Natural killer cell treated with Interleukin-12 subunit alpha and Interleukin-12 subunit beta and Interleukin-15 and Interleukin-18, amount 100 ng/mL, for 72 hours (primary cell): ENCODE measurements around the gene RING1. TPM values are rescaled to one million over a fixed set of nuclear protein-coding genes. Genes with fewer than 3 reads are reported as not detected.

Experiments
- ATAC-seq, 2 donors: fragments of 150-1000 bp; cut with Tn5 transposase in 1 of 2; sonication (Bioruptor Pico), chemical (Tn5 transposase) in 1 of 2; 2 replicates each; pipeline ENCODE4 v1.10.0; 2021
- DNase-seq: peaks from one replicate; pipeline ENCODE4 v3.0.0; 2022; ENCODE audit warnings: low spot score
- H3K27ac Mint-ChIP-seq, 2 donors: 1 replicate in 1 of 2; 2 replicates in 1 of 2; pipeline ENCODE4 v1.8.0; 2022; ENCODE audit warnings: mixed read lengths in 2 of 2, mild to moderate bottlenecking in 1 of 2, moderate library complexity in 1 of 2
- H3K27me3 Mint-ChIP-seq, 2 donors: 1 replicate in 1 of 2; 2 replicates in 1 of 2; pipeline ENCODE4 v1.8.0; 2022; ENCODE audit warnings: mixed read lengths in 2 of 2
- H3K36me3 Mint-ChIP-seq: one replicate; pipeline ENCODE4 v1.8.0; 2022; ENCODE audit warnings: mixed read lengths
- H3K4me1 Mint-ChIP-seq, 2 donors: 1 replicate in 1 of 2; 2 replicates in 1 of 2; pipeline ENCODE4 v1.8.0; 2022; ENCODE audit warnings: low read depth in 2 of 2, mixed read lengths in 2 of 2, mild to moderate bottlenecking in 1 of 2
- H3K4me3 Mint-ChIP-seq: one replicate; pipeline ENCODE4 v1.8.0; 2022; ENCODE audit warnings: mixed read lengths
- H3K9me3 Mint-ChIP-seq: 2 replicates; pipeline ENCODE4 v1.8.0; 2022; ENCODE audit warnings: mixed read lengths
- total RNA-seq, 2 donors: library from RNA; stranded (reverse); gene quantifications; one replicate each; pipeline ENCODE4 v1.2.3, GENCODE V29; 2022

The RING1 gene
- total RNA-seq, 2 donors from 2014 or later: 31.1 to 35.5 TPM

GRCh38 chr6:33247977-33248642 is 39.8 kb downstream of the RING1 start:
- DNase-seq (peak; percentile 92), ATAC-seq (peak; percentile 54 to 61)
- peaks cover 16% of the 10 kb centered on the region for H3K36me3 Mint-ChIP-seq
- no peaks in the 10 kb centered on the region for H3K9me3 Mint-ChIP-seq
- peaks cover 29 to 31% of the 10 kb centered on the region in 2 donors for H3K4me1 Mint-ChIP-seq
- peaks cover 0 to 8% of the 10 kb centered on the region in 2 donors for H3K27me3 Mint-ChIP-seq
- H3K4me3 Mint-ChIP-seq: peak overlapping the region; percentile 97
- peak overlapping the region; percentile 96 to 98 for H3K27ac Mint-ChIP-seq

DNA sequence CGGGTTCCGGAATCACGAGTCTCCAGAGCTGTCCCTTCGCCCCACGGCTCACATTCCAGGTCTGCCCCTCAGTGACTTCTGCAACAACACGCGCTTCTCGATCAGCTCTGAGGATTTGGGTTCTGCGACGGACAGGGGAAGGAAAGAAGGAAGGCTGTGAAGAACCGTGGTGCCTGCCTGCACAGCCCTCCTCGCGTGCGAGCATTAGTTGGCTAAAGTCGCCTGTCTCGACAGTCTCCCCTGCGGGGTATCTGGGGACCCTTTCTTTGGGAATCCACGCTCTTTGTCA is 40.3 kb downstream of the RING1 start:
- no peak for ATAC-seq
- H3K36me3 Mint-ChIP-seq: peaks cover 16% of the 10 kb centered on the region
- peak overlapping the region; percentile 96 to 98 for H3K27ac Mint-ChIP-seq
- H3K9me3 Mint-ChIP-seq: no peaks in the 10 kb centered on the region
- H3K4me3 Mint-ChIP-seq: peak overlapping the region; percentile 97
- peaks cover 0 to 4% of the 10 kb centered on the region in 2 donors for H3K27me3 Mint-ChIP-seq
- peaks cover 29 to 31% of the 10 kb centered on the region in 2 donors for H3K4me1 Mint-ChIP-seq
- DNase-seq: peak; percentile 60

- Mint-ChIP-seq H3K27me3 (no peaks in the 10 kb centered on the region), H3K27ac (peak overlapping the region; percentile 96 to 98), H3K36me3 (peaks cover 16% of the 10 kb centered on the region), H3K4me1 (peaks cover 29 to 31% of the 10 kb centered on the region in 2 donors), H3K9me3 (no peaks in the 10 kb centered on the region), H3K4me3 (peak overlapping the region; percentile 97)
- DNase-seq: peak; percentile 99
- ATAC-seq: peak; percentile 94 to 96
These were observed 40.8 kb downstream of the RING1 start for GRCh38 chr6:33248932-33249731.

DNA sequence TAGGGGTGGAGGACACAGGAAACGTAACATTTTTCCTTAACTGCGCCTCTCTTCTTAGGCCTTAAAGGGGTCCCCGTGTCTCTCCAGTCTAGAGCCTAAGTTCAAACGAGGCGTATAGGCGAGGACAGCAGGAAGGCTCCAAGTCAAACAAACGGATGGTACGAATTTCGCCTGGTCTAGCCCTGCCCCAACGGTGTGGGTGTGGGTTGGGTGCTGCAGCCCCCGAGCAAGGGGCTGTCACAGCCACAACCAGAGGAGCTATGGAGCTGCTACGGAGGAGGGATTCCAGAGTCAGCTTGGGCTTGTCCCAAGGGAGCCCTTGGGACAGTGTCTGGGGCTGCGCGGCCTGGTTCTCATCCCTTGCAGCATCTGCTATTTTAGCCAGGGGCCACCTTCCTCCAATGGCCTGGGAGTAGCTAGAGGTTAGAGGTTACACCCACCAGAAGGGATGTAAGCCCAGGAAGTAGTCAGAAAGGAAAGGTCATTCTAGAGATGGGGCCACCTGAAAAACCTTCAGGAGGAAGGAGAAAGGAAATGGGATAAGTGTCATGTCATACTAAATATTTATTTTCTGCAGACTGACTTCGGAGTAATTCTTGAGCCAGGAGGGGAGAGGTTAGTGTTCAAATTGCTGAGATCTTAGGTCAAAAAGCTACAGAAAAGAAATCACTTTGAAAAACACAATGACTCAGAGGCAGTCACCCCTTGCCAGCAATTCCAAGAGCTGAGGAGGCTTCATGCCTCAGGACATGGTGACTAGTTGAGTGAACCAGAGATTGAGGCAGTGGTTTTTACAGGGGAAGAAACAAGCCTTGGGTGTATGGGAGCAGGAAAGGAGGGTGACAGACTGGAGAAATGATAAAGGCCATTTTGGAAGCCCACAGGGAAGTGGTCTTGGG is 41.7 kb downstream of the RING1 start:
- peaks cover 29 to 31% of the 10 kb centered on the region in 2 donors for H3K4me1 Mint-ChIP-seq
- peak overlapping the region; percentile 97 for H3K4me3 Mint-ChIP-seq
- H3K27me3 Mint-ChIP-seq: no peaks in the 10 kb centered on the region
- H3K36me3 Mint-ChIP-seq: peaks cover 16% of the 10 kb centered on the region
- DNase-seq (no peak), ATAC-seq (no peak)
- no peaks in the 10 kb centered on the region for H3K9me3 Mint-ChIP-seq
- peak overlapping the region; percentile 96 to 98 for H3K27ac Mint-ChIP-seq

DNA sequence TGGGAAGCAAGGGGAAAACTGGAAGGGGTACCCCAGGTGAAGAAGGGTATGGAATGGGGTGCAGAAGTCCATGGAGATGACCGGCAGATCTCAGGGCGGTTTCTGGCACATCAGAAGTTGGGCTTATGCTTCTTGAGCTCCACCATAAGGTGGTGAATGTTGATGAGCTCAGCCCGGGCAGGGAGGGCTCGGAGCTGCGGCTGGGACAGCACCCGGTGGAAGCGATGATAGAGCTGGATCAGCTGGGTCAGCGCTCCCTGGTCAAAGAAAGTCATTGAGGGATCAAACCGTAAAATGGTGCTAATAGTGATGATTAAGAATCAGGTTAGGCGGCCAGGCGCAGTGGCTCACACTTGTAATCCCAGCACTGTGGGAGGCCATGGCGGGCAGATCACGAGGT is 42.4 kb downstream of the RING1 start:
- Mint-ChIP-seq H3K36me3 (peaks cover 16% of the 10 kb centered on the region), H3K27ac (peak overlapping the region; percentile 96 to 98), H3K4me1 (peaks cover 29 to 31% of the 10 kb centered on the region in 2 donors), H3K4me3 (peak overlapping the region; percentile 97), H3K9me3 (no peaks in the 10 kb centered on the region), H3K27me3 (no peaks in the 10 kb centered on the region)
- ATAC-seq: no peak
- no peak for DNase-seq

- H3K4me3 Mint-ChIP-seq: peak overlapping the region; percentile 59
- DNase-seq (peak; percentile 31), ATAC-seq (no peak)
- H3K27ac Mint-ChIP-seq: peak overlapping the region; percentile 26 to 98
- H3K27me3 Mint-ChIP-seq: no peaks in the 10 kb centered on the region
- peaks cover 16% of the 10 kb centered on the region for H3K36me3 Mint-ChIP-seq
- peaks cover 29 to 31% of the 10 kb centered on the region in 2 donors for H3K4me1 Mint-ChIP-seq
- no peaks in the 10 kb centered on the region for H3K9me3 Mint-ChIP-seq
These were observed 43.2 kb downstream of the RING1 start for GRCh38 chr6:33251395-33252012.

GRCh38 chr6:33252759-33253158 is 44.5 kb downstream of the RING1 start:
- DNase-seq (no peak), ATAC-seq (no peak)
- Mint-ChIP-seq H3K4me3 (no peak overlapping the region), H3K9me3 (no peaks in the 10 kb centered on the region), H3K27ac (peak overlapping the region; percentile 11 to 29), H3K4me1 (peaks cover 29 to 31% of the 10 kb centered on the region in 2 donors), H3K27me3 (no peaks in the 10 kb centered on the region), H3K36me3 (peaks cover 16% of the 10 kb centered on the region)

DNA sequence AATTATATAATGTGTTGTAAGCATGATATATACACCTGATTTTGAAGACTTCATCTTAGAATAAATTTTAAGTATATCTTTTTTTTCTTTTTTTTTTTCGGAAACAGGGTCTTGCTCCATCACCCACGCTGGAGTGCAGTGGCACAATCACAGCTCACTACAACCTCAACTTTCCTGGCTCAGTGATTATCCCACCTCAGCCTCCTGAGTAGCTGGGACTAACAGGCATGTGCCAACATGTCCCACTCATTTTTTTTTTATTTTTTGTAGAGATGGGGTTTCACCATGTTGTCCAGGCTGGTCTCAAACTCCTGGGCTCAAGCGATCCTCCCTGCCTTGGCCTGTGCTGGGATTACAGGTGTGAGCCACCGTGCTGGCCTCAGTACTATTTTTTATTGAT is 46.3 kb downstream of the RING1 start:
- Mint-ChIP-seq H3K27ac (no peak overlapping the region), H3K9me3 (no peaks in the 10 kb centered on the region), H3K36me3 (peaks cover 16% of the 10 kb centered on the region), H3K4me3 (no peak overlapping the region), H3K4me1 (peaks cover 19 to 20% of the 10 kb centered on the region in 2 donors), H3K27me3 (no peaks in the 10 kb centered on the region)
- DNase-seq (no peak), ATAC-seq (no peak)

- Mint-ChIP-seq H3K27ac (no peak overlapping the region), H3K36me3 (peaks cover 9% of the 10 kb centered on the region), H3K9me3 (no peaks in the 10 kb centered on the region), H3K4me1 (peaks cover 4 to 5% of the 10 kb centered on the region in 2 donors), H3K27me3 (no peaks in the 10 kb centered on the region), H3K4me3 (no peak overlapping the region)
- ATAC-seq: no peak
- DNase-seq: no peak
These were observed 50.7 kb downstream of the RING1 start for GRCh38 chr6:33259032-33259431.

Other genes starting within 250 kb of the RING1 start
- 100 to 1,000 TPM; 347 to 352 TPM for gene BRD2, start 239.9 kb upstream of the RING1 start, total RNA-seq
- 10 to 100 TPM in 1 of 2 donors, under 1 TPM in 1; 0.86 to 22.1 TPM for gene HLA-DOA, start 198.9 kb upstream of the RING1 start, total RNA-seq
- 100 to 1,000 TPM in 1 of 2 donors, 10 to 100 TPM in 1; 33.8 to 145 TPM for gene HLA-DPA1, start 134.9 kb upstream of the RING1 start, total RNA-seq
- gene HLA-DPB1, start 132.5 kb upstream of the RING1 start, total RNA-seq: 10 to 100 TPM; 14.7 to 93.6 TPM
- gene COL11A2, start 16.0 kb upstream of the RING1 start, total RNA-seq: 1 to 10 TPM; 1.1 to 1.3 TPM
- gene RXRB, start 7.8 kb upstream of the RING1 start, total RNA-seq: 10 to 100 TPM; 43.9 to 50.4 TPM
- 100 to 1,000 TPM in 1 of 2 donors, 10 to 100 TPM in 1; 91.5 to 102 TPM for gene SLC39A7, start 7.6 kb upstream of the RING1 start, total RNA-seq
- gene HSD17B8, start 3.8 kb upstream of the RING1 start, total RNA-seq: 1 to 10 TPM; 3.3 to 6.2 TPM
- 10 to 100 TPM; 48.6 to 76.5 TPM for gene VPS52, start 63.4 kb downstream of the RING1 start, total RNA-seq
- gene RPS18, start 63.6 kb downstream of the RING1 start, total RNA-seq: 1,000 to 10,000 TPM; 1,431 to 1,446 TPM
- gene B3GALT4, start 68.6 kb downstream of the RING1 start, total RNA-seq: 10 to 100 TPM; 10.1 to 11.2 TPM
- gene WDR46, start 80.7 kb downstream of the RING1 start, total RNA-seq: 100 to 1,000 TPM in 1 of 2 donors, 10 to 100 TPM in 1; 81.8 to 148 TPM
- gene PFDN6, start 81.1 kb downstream of the RING1 start, total RNA-seq: 10 to 100 TPM; 72.0 to 76.8 TPM
- gene RGL2, start 90.4 kb downstream of the RING1 start, total RNA-seq: 10 to 100 TPM; 38.1 to 51.4 TPM
- gene TAPBP, start 105.6 kb downstream of the RING1 start, total RNA-seq: 100 to 1,000 TPM; 243 to 346 TPM
- 10 to 100 TPM in 1 of 2 donors, 1 to 10 TPM in 1; 6.9 to 13.2 TPM for gene ZBTB22, start 109.2 kb downstream of the RING1 start, total RNA-seq
- 10 to 100 TPM; 80.5 to 99.5 TPM for gene DAXX, start 114.5 kb downstream of the RING1 start, total RNA-seq
- 100 to 1,000 TPM in 1 of 2 donors, 10 to 100 TPM in 1; 52.9 to 115 TPM for gene KIFC1, start 183.3 kb downstream of the RING1 start, total RNA-seq
- gene PHF1, start 202.5 kb downstream of the RING1 start, total RNA-seq: 10 to 100 TPM; 46.5 to 66.6 TPM
- gene CUTA, start 209.6 kb downstream of the RING1 start, total RNA-seq: 100 to 1,000 TPM; 106 to 156 TPM
- 10 to 100 TPM; 17.7 to 77.0 TPM for gene SYNGAP1, start 211.6 kb downstream of the RING1 start, total RNA-seq
- 10 to 100 TPM; 10.9 to 25.4 TPM for gene ZBTB9, start 246.1 kb downstream of the RING1 start, total RNA-seq